Spleen (tissue), 11 donors: ENCODE measurements around the gene CBFA2T2. TPM values are rescaled to one million over a fixed set of nuclear protein-coding genes. Genes with fewer than 3 reads are reported as not detected.
A peak's percentile ranks its signal among the peaks of the same experiment; 100 is the strongest.

Experiments used
- DNase-seq: peaks from one replicate; pipeline ENCODE4 v3.0.0-alpha.2; 2020
- H3K27ac ChIP-seq, 8 donors: fragments of 200-600 bp; sonication (generic) in 7 of 8; 1 replicate in 4 of 8; 2 replicates in 4 of 8; pipeline versions ENCODE4 v1.5.0 to v1.8.0; 2016 to 2021; ENCODE audit warnings: inconsistent platforms in 4 of 8, mild to moderate bottlenecking in 4 of 8, moderate library complexity in 1 of 8
- H3K27me3 ChIP-seq, 7 donors: fragments of 200-600 bp; sonication (generic) in 6 of 7; replicated peaks in 1 of 7; 1 replicate in 4 of 7; 2 replicates in 3 of 7; pipeline versions ENCODE4 v1.5.0 to v1.8.0; 2016 to 2021; ENCODE audit warnings: inconsistent platforms in 3 of 7, mild to moderate bottlenecking in 1 of 7
- H3K36me3 ChIP-seq, 6 donors: fragments of 200-600 bp; sonication (generic) in 5 of 6; 1 replicate in 4 of 6; 2 replicates in 2 of 6; pipeline versions ENCODE4 v1.5.0 to v1.8.0; 2016 to 2021; ENCODE audit warnings: inconsistent platforms in 2 of 6
- H3K4me1 ChIP-seq, 6 donors: fragments of 200-600 bp; sonication (generic) in 5 of 6; 1 replicate in 3 of 6; 2 replicates in 3 of 6; pipeline versions ENCODE4 v1.5.0 to v1.8.0; 2016 to 2021; ENCODE audit warnings: inconsistent platforms in 3 of 6
- H3K4me3 ChIP-seq, 8 donors: fragments of 200-600 bp; sonication (generic) in 7 of 8; 1 replicate in 4 of 8; 2 replicates in 4 of 8; pipeline versions ENCODE4 v1.5.0 to v1.8.0; 2016 to 2021; ENCODE audit warnings: inconsistent platforms in 4 of 8, mild to moderate bottlenecking in 4 of 8, moderate library complexity in 2 of 8
- H3K9me3 ChIP-seq, 8 donors: fragments of 200-600 bp; sonication (generic) in 7 of 8; 1 replicate in 4 of 8; 2 replicates in 4 of 8; pipeline versions ENCODE4 v1.5.0 to v1.8.0; 2016 to 2021; ENCODE audit warnings: inconsistent platforms in 4 of 8
- CTCF ChIP-seq, 11 experiments: fragments of 200-600 bp in 7 of 11; fragments of 450-650 bp in 4 of 11; sonication (generic) in 4 of 11; IDR thresholded peaks in 8 of 11; conservative IDR thresholded peaks in 3 of 11; 1 replicate in 7 of 11; 2 replicates in 4 of 11; pipeline versions ENCODE4 v1.4.0 to v1.8.0; 2016 to 2021; ENCODE audit warnings: antibody characterized with exemption in 11 of 11, inconsistent platforms in 4 of 11, mild to moderate bottlenecking in 1 of 11
- POLR2A ChIP-seq, 3 donors: fragments of 450-650 bp; IDR thresholded peaks; one replicate each; pipeline ENCODE4 v1.5.1; 2017; ENCODE audit warnings: antibody characterized with exemption in 3 of 3, mild to moderate bottlenecking in 1 of 3
- POLR2AphosphoS5 ChIP-seq, 3 donors: sonication (generic); formaldehyde crosslinking; IDR thresholded peaks; one replicate each; pipeline ENCODE4 v1.5.1; 2017; ENCODE audit warnings: antibody characterized with exemption in 3 of 3
- WGBS, 5 donors: extraction: QIAGEN DNeasy Blood & Tissue Kit in 3 of 5; methylation state at CpG; one replicate each; pipeline versions ENCODE4 v1.1.5 to v1.1.7; 2013 to 2018; 5-methylcytosine and 5-hydroxymethylcytosine counted together
- intact Hi-C: fragments of 100-400 bp; cut with DNase I; formaldehyde crosslinking; loops from one replicate; pipeline ENCODE4 v1.15.0; 2023; ENCODE audit warnings: low total_unique reads
- polyA plus RNA-seq, 3 donors: library from polyadenylated mRNA; stranded (reverse); fragments of 200-250 nt; gene quantifications; one replicate each; pipeline ENCODE4 v1.2.1, GENCODE V29; 2013
- total RNA-seq, 7 donors: library from RNA; depleted of rRNA in 3 of 7; stranded (reverse); fragments of >200 nt in 3 of 7; fragmentation: NEBNext Ultra II Directional in 4 of 7; extraction: Animal tissue kit (Norgen Biotek cat#: 25700) in 4 of 7; gene quantifications; one replicate each; pipeline versions ENCODE4 v1.1.0 to v1.2.1, GENCODE V29; 2016 to 2021
- donor health status: healthy with polysubstance abuse.
- donor health status: DM: no; HTN: no; CAD: no; lungs with moderate emphysema.
- donor health status: DM: no; HTN: no; CAD: no.
- donor health status: Bipolar disorder and iron deficiency.
- donor health status: healthy.
- donor health status: DM: no; HTN: no; CAD: no.
- donor health status: DM: yes; HTN: yes; CAD: no.

CBFA2T2 gene
- total and polyA plus RNA-seq, 10 donors = 3.3 to 25.4 (median 17.8) TPM

DNA sequence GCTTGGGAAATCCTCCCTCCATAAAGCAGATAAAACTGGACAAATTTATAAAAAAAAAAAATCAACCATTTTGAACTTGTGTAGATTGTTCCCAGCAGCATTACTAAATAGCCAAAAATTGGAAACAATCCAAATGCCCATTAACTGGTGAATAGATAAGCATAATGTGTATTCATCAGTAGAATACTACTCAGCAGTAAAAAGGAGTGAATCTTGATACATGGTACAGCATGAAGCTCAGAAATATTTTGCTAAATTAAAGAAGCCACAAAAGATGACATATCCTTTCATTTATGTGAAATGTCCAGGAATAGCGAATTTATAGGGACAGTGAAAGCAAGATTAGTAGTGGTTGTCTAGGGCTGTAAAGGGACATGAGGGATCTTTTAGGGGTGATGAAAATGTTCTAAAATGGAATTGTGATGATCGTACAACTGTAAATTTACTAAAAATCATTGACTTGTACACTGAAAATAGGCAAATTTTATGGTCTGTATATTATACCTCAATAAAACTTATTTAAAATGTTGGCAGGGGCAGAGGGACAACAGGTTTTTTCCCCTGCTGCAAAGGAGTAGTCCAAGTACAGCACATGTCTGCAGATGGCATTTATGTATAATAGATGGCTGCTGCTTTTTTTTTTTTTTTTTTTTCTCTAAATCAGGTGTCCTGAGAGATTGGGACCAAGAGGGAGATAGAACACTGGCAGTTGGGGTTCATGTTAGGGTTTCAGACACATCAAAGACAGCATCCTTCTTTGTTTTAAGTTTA is 59.5 kb downstream of the CBFA2T2 start:
- intact Hi-C loops = no loop called here
- WGBS, 5 donors = 95 to 97% (median 97%) methylated on average over 2 of the region's 2 CpGs

DNA sequence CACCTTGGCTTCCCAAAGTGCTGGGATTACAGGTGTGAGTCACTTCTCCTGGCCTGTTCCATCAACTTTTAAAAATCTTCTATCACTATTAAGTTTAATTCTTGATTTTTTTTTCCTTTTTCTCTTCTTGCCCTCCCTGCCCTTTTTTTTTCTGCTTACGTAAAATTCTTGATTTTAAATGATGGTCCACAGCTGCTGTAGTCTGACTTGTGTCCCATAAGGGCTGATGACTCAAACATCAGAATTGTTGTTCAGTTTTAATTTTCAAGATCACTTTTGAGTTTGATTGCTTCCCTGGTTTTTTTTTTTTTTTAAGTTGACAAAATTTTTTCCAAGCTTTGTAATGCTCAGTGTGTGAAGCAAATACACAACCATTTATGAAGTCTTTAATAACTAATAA is 61.9 kb downstream of the CBFA2T2 start:
- H3K27me3 ChIP-seq = no peaks in the 10 kb centered on the region
- TF ChIP-seq POLR2AphosphoS5 (IDR thresholded peaks at IDR 0.05) (no peak), POLR2A (IDR thresholded peaks at IDR 0.05) (no peak), CTCF (IDR thresholded peaks at IDR 0.05 in 8 of 11, conservative IDR thresholded peaks at IDR 0.05 in 3 of 11) (no peak)
- no peak for DNase-seq
- H3K36me3 ChIP-seq = peaks cover 0 to 12% (median 3%) of the 10 kb centered on the region in 6 donors
- H3K4me3 ChIP-seq = no peak overlapping the region
- intact Hi-C loops = no loop called here
- WGBS, 5 donors = 80 to 94% (median 84%) methylated on average over 1 of the region's 1 CpG
- no peaks in the 10 kb centered on the region for H3K9me3 ChIP-seq
- H3K4me1 ChIP-seq = peaks cover 17 to 50% (median 33%) of the 10 kb centered on the region in 6 donors
- peak overlapping the region in 6 of 8 donors; percentile 11 to 80 (median 44) for H3K27ac ChIP-seq

More for the DNA sequence above, 59.5 kb downstream of the CBFA2T2 start:
- H3K9me3 ChIP-seq = no peaks in the 10 kb centered on the region
- H3K4me1 ChIP-seq = peaks cover 5 to 29% (median 20%) of the 10 kb centered on the region in 6 donors
- no peaks in the 10 kb centered on the region for H3K27me3 ChIP-seq
- TF ChIP-seq CTCF (IDR thresholded peaks at IDR 0.05 in 8 of 11, conservative IDR thresholded peaks at IDR 0.05 in 3 of 11) = no peak
- no peak for DNase-seq
- H3K27ac ChIP-seq = no peak overlapping the region
- no peak overlapping the region for H3K4me3 ChIP-seq
- peaks cover 0 to 12% (median 3%) of the 10 kb centered on the region in 6 donors for H3K36me3 ChIP-seq

- H3K4me1 ChIP-seq = peaks cover 17 to 46% (median 33%) of the 10 kb centered on the region in 6 donors
- no peak for DNase-seq
- intact Hi-C loops = no loop called here
- H3K4me3 ChIP-seq = no peak overlapping the region
- H3K27ac ChIP-seq = peak overlapping the region in 7 of 8 donors; percentile 10 to 80 (median 43)
- H3K27me3 ChIP-seq = no peaks in the 10 kb centered on the region
- TF ChIP-seq POLR2AphosphoS5 (IDR thresholded peaks at IDR 0.05) = no peak
- no peak for TF ChIP-seq CTCF (IDR thresholded peaks at IDR 0.05 in 8 of 11, conservative IDR thresholded peaks at IDR 0.05 in 3 of 11)
- TF ChIP-seq POLR2A (IDR thresholded peaks at IDR 0.05) = no peak
- 50 to 70% (median 58%) methylated on average over 3 of the region's 3 CpGs for WGBS, 5 donors
- H3K9me3 ChIP-seq = no peaks in the 10 kb centered on the region
- H3K36me3 ChIP-seq = peaks cover 0 to 18% (median 3%) of the 10 kb centered on the region in 6 donors
Observed at GRCh38 chr20:33552519-33552918, 62.6 kb downstream of the CBFA2T2 start.

DNA sequence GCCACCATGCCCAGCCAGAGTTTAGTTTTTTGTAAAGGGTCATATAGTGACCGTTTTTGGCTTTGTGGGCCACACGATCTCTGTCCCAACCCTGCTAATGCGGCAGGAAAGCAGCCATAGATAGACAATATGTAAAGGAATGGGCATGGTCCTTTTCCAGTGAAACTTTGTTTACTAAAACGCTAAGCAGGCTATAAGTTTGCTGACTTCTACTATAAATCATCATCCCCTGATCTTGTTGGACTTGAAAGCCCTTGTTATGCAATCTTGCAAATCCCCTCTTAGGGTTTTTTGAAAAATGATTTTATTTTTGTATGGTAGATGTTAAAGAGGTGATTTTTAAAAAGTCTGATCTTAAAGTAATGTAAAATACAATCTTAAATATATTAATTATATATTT is 63.6 kb downstream of the CBFA2T2 start:
- Histone ChIP-seq H3K36me3 (peaks cover 0 to 27% (median 3%) of the 10 kb centered on the region in 6 donors), H3K27me3 (no peaks in the 10 kb centered on the region), H3K9me3 (no peaks in the 10 kb centered on the region), H3K4me1 (peaks cover 17 to 46% (median 33%) of the 10 kb centered on the region in 6 donors), H3K4me3 (no peak overlapping the region), H3K27ac (peak overlapping the region in 4 of 8 donors; percentile 43 to 82 (median 78))
- 84 to 96% (median 86%) methylated on average over 4 of the region's 4 CpGs for WGBS, 5 donors
- no peak for DNase-seq
- intact Hi-C loops = no loop called here
- TF ChIP-seq POLR2AphosphoS5 (IDR thresholded peaks at IDR 0.05) = no peak
- TF ChIP-seq CTCF (IDR thresholded peaks at IDR 0.05 in 8 of 11, conservative IDR thresholded peaks at IDR 0.05 in 3 of 11) = no peak
- no peak for TF ChIP-seq POLR2A (IDR thresholded peaks at IDR 0.05)
